ENCODE measurements around the gene STRIP1. TPM values are rescaled to one million over a fixed set of nuclear protein-coding genes. Genes with fewer than 3 reads are reported as not detected.

The STRIP1 gene
- total RNA-seq, 1 donor from 2014 or later: 77.3 TPM

GRCh38 chr1:109995536-109995935, 38.9 kb upstream of the STRIP1 start:
- CTCF ChIA-PET: interaction anchor here (0.8 kb wide), 1 partner anchor 11 kb away, joined by 4 read pairs; the partner anchor contains the start of gene AHCYL1
- TF ChIP-seq, protein P1, sequence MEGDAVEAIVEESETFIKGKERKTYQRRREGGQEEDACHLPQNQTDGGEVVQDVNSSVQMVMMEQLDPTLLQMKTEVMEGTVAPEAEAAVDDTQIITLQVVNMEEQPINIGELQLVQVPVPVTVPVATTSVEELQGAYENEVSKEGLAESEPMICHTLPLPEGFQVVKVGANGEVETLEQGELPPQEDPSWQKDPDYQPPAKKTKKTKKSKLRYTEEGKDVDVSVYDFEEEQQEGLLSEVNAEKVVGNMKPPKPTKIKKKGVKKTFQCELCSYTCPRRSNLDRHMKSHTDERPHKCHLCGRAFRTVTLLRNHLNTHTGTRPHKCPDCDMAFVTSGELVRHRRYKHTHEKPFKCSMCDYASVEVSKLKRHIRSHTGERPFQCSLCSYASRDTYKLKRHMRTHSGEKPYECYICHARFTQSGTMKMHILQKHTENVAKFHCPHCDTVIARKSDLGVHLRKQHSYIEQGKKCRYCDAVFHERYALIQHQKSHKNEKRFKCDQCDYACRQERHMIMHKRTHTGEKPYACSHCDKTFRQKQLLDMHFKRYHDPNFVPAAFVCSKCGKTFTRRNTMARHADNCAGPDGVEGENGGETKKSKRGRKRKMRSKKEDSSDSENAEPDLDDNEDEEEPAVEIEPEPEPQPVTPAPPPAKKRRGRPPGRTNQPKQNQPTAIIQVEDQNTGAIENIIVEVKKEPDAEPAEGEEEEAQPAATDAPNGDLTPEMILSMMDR (IDR thresholded peaks at IDR 0.05): no peak
- H3K4me3 Mint-ChIP-seq: no peak overlapping the region
- H3K27ac Mint-ChIP-seq: no peak overlapping the region
- DNase-seq: no peak
- H3K36me3 Mint-ChIP-seq (ENCODE audit: low read depth): peaks cover 18% of the 10 kb centered on the region
- no peaks in the 10 kb centered on the region for H3K27me3 Mint-ChIP-seq
- no peaks in the 10 kb centered on the region for H3K9me3 Mint-ChIP-seq
- POLR2A ChIA-PET: interaction anchor here (1.2 kb wide), 1 partner anchor 11 kb away, joined by 3 read pairs; the partner anchor contains the start of gene AHCYL1
- intact Hi-C loops (cut with micrococcal nuclease): no loop called here
- no peak for ATAC-seq (ENCODE audit: low read depth)
- H3K4me1 Mint-ChIP-seq: peaks cover 8% of the 10 kb centered on the region

- TF ChIP-seq, protein P1 (IDR thresholded peaks at IDR 0.05): no peak
- Mint-ChIP-seq H3K36me3 (ENCODE audit: low read depth) (peaks cover 18% of the 10 kb centered on the region), H3K4me3 (no peak overlapping the region), H3K4me1 (peaks cover 3% of the 10 kb centered on the region), H3K27me3 (no peaks in the 10 kb centered on the region), H3K9me3 (no peaks in the 10 kb centered on the region), H3K27ac (no peak overlapping the region)
- POLR2A ChIA-PET: no interaction called here
- ATAC-seq (ENCODE audit: low read depth) (no peak), DNase-seq (no peak)
- intact Hi-C loops (cut with micrococcal nuclease): no loop called here
- CTCF ChIA-PET: interaction anchor here (1.0 kb wide), 1 partner anchor 12 kb away, joined by 4 read pairs; the partner anchor contains the start of gene AHCYL1
These were observed 37.9 kb upstream of the STRIP1 start for GRCh38 chr1:109996476-109996875.

- ChIA-PET POLR2A (no interaction called here), CTCF (interaction anchor here (1.0 to 1.9 kb wide), 3 partner anchors 13 to 22 kb away, joined by 3 to 8 read pairs (median 4); partner anchors contain the start of gene AHCYL1)
- H3K9me3 Mint-ChIP-seq: no peaks in the 10 kb centered on the region
- peaks cover 3% of the 10 kb centered on the region for H3K4me1 Mint-ChIP-seq
- H3K27ac Mint-ChIP-seq: no peak overlapping the region
- ATAC-seq (ENCODE audit: low read depth) (no peak), DNase-seq (no peak)
- intact Hi-C loops (cut with micrococcal nuclease): no loop called here
- peaks cover 18% of the 10 kb centered on the region for H3K36me3 Mint-ChIP-seq (ENCODE audit: low read depth)
- TF ChIP-seq, protein P1 (IDR thresholded peaks at IDR 0.05): no peak
- H3K27me3 Mint-ChIP-seq: no peaks in the 10 kb centered on the region
- no peak overlapping the region for H3K4me3 Mint-ChIP-seq
These were observed 37.1 kb upstream of the STRIP1 start for GRCh38 chr1:109997204-109997866.

- H3K4me3 Mint-ChIP-seq: no peak overlapping the region
- no peak overlapping the region for H3K27ac Mint-ChIP-seq
- intact Hi-C loops (cut with micrococcal nuclease): no loop called here
- DNase-seq (no peak), ATAC-seq (ENCODE audit: low read depth) (no peak)
- TF ChIP-seq, protein P1 (IDR thresholded peaks at IDR 0.05): no peak
- CTCF ChIA-PET: interaction anchor here (0.8 to 1.9 kb wide), 4 partner anchors 13 to 22 kb away, joined by 3 to 8 read pairs (median 4); partner anchors contain the start of gene AHCYL1
- H3K4me1 Mint-ChIP-seq: peaks cover 3% of the 10 kb centered on the region
- peaks cover 16% of the 10 kb centered on the region for H3K36me3 Mint-ChIP-seq (ENCODE audit: low read depth)
- H3K27me3 Mint-ChIP-seq: no peaks in the 10 kb centered on the region
- POLR2A ChIA-PET: no interaction called here
- no peaks in the 10 kb centered on the region for H3K9me3 Mint-ChIP-seq
These were observed 36.6 kb upstream of the STRIP1 start for GRCh38 chr1:109997867-109998229.

GRCh38 chr1:110002695-110003094, 31.7 kb upstream of the STRIP1 start:
- DNase-seq (no peak), ATAC-seq (ENCODE audit: low read depth) (no peak)
- Mint-ChIP-seq H3K9me3 (no peaks in the 10 kb centered on the region), H3K27me3 (no peaks in the 10 kb centered on the region), H3K4me3 (no peak overlapping the region), H3K4me1 (peaks cover 35% of the 10 kb centered on the region), H3K36me3 (ENCODE audit: low read depth) (peaks cover 4% of the 10 kb centered on the region), H3K27ac (no peak overlapping the region)
- intact Hi-C loops (cut with micrococcal nuclease): no loop called here
- CTCF ChIA-PET: no interaction called here
- POLR2A ChIA-PET: no interaction called here
- TF ChIP-seq, protein P1 (IDR thresholded peaks at IDR 0.05): no peak

All from activated B cell treated with CpG ODN at 0.5 μM for 24 hours (primary cell).